ENCODE results near the gene STK10.
A peak's percentile ranks its signal among the peaks of the same experiment; 100 is the strongest.

STK10 gene

GRCh38 chr5:172104801-172105701, 83.0 kb downstream of the STK10 start:
- DNase-seq = no peak

DNA sequence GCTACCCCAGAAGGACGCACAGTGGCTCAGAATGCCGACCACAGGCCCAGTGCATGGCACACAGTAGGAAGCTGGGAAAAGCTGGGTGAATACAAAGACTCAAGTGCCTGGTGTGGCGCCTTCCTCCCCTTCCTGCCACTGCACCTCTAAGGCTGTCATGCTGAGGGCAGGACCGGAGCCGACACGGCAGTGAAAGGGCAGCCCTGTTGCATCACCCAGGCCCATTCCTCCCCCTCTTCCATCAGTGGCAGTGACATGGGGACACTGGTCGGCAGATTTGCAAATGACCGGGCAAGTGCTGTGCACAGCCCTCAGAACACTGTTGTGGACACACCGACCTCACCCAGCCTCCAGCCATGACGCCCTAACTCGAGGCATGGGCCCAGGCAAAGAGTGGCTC, 84.0 kb downstream of the STK10 start:
- no peak for DNase-seq

- DNase-seq = peak; percentile 61
These were observed 85.0 kb downstream of the STK10 start for GRCh38 chr5:172102913-172103626.

- DNase-seq = no peak
These were observed 85.7 kb downstream of the STK10 start for GRCh38 chr5:172102218-172102870.

DNA sequence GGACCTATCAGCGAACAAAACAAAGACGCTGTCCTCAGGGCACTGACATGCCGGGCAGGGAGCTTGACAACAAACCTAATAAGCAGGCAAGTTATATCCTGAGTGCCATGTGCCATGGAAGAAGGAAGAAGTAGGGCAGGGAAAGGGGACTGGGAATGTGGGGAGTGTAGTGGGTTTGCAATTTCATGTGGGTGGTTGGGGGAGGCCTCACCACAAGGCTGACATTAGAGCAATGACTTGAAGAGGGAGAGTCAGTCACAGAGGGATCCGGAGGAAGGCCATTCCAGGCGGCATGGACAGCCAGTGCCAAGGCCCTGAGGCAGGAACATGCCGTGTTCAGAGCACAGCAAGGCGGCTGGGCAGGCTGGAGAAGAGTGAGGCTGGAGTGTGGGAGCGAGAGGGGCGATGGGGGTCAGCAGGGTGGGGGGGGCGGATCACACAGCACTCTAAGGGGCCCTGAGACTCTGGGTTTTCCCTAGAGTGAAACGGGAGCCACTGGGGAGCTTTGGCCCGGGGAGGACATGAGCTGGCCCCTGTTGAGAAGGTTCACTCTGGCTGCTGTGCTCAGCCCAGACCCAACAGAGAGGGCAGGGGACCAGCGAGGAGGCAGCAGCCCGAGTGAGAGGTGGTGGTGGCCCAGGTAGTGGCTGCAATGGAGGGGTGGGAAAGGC, 86.3 kb downstream of the STK10 start:
- no peak for DNase-seq

DNA sequence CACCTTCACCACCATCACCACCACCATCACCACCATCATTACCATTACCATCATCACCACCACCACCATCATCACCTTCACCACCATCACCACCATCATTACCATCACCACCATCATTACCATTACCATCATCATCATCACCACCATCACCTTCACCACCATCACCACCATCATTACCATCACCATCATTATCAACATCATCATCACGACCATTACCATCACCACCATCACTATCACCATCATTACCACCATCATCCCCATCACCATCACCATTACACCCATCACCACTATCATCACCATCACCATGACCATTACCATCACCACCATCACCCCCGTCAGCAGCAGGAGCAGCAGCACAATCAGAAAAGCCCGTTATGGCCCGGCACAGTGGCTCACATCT, 89.1 kb downstream of the STK10 start:
- DNase-seq = no peak

DNA sequence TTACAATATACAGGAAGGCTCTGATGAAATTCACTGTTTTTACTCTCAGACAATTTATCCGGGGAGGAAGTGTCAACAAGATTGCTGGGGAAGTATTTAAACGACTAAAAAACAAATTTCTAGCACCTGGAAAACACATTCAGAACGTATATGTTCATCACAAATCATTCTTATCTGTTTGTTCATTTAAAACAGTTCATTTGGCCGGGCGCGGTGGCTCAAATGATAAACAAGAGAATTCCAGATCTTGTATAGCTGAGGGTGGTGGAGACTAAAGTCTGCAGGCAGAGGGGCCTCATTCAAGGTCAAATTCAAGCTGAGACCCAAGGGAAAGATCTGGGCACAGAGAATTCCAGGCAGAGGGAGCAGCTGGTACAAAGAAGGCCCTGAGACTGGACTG, 90.0 kb downstream of the STK10 start:
- no peak for DNase-seq

DNA sequence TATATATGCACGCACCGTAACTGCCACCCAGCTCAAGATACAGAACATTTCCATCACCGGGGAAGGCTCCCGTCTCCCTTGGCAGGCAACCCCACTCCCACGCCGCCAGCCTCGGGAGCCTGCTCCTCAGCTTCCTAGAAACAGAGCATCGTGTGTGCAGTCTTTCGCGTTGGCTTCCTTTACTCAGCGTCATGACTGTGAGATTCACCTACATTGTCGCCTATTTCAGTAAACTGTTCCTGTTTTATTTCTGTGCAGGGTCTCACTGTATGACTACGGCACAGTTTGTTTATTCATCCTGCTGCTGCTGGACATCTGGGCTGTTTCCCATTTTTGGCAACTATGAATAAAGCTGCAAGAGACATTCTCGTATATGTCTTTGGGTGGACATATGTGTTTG, 90.7 kb downstream of the STK10 start:
- no peak for DNase-seq

DNA sequence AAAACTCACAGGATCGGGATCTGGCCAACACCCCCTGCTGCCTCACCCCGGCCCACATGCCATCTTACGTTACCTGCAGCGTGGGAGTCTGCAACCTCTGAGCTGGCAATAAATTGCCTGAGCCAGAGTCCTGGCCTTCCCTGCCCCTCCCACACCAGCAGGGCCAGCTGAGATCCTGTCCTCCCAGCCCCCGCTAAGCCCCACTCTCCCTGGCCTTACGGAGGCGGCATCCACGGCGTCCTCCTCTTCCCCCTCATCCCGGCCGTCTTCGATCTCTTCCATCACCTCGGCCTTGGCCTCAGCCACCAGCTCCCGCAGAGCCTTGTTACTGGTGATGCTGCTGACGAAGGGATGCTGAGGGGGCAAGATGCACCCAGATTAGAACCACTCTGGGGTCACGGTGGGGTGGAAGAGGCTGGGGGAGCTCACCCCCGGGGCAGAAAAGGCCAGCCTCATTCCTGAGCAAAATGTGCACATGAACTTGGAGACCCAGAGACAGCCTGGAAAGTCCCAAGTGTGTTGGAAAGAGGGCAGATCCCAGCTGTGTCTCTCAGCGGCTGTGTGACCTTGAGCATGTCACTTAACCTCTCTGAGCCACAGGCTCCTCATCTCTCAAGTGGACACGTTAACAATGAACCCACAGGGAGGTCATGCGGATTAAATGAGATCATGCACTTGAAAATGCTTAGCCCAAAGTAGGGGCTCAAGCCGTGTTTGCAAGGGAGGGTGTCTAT, 91.7 kb downstream of the STK10 start:
- no peak for DNase-seq

DNA sequence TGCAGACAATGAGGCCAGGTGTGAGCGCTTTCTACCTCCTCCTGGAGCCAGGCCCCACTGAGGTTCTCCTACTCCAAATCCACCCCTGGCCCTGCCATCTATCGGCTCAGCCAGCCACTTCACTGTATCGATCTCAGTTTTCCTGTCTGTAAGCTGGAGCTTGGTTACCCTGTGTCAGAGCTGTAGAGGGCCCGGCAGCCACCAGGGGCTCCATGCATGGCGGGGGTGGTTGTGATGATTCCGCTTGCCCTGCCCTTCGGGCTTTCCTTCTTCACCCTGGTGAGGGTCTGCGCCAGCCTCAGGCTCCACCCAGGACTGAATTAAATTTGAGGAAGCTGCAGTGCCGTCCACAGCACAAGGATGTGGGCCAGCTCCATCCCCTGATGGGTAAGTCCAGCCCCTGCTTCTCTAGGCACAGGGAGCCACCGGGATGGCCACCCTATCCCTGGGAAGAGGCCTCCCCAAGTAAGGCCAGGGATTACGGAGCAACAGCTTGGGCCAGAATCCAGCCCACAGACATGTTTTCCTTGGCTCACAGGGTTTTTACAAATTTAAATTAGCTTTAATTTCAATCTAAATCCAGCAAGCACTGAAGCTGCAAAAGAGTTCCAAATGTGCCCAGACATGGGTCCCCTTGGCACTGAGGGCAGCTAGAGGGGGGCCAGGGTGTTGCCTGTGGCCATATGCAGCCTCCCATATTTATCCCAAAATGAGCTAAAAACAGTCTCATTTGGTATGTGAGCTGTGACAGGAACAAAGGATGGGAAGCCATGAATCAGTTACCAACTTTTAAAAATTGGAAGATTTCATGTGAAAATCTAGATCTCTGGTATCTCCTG, 92.4 kb downstream of the STK10 start:
- DNase-seq = no peak

DNA sequence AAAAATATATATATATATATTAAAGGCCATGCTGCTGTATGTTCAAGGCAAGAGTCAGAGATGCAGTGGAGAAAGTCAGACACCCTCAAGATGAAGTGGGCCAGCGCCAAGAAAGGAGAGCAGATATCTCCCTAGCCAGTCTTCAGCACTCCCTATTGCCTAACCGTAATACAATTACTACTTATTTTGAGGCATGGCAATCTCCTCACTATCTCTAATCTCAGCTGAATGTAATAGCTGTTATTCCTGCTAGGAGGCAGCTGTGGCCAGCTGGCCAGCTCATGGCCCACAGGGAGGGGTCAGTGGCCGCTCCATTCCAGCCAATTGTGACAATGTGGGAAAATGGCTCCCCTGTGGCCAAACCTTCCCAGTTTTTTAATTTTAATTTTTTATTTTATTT, 94.1 kb downstream of the STK10 start:
- DNase-seq = no peak

DNA sequence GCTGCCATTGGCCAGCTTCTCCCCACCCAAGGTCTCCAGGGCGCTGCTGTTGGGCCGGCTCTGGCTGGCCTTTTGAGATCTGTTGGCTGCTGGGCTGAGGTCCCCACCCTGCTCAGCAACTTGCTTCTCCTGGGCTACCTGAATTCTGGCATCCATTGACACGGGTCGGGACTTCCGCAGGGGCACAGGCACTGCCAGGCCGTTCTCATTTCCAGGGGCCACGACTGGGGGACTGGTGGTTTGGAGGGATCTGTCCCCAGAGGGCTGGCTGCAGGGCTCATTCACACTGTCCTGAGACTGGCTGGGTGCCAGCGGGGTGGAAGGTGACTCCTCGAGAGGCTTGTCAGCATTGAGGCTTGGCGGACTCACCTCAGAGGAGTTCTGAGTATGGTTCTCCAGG, 94.5 kb downstream of the STK10 start:
- no peak for DNase-seq

- no peak for DNase-seq
These were observed 95.9 kb downstream of the STK10 start for GRCh38 chr5:172091956-172092732.

DNA sequence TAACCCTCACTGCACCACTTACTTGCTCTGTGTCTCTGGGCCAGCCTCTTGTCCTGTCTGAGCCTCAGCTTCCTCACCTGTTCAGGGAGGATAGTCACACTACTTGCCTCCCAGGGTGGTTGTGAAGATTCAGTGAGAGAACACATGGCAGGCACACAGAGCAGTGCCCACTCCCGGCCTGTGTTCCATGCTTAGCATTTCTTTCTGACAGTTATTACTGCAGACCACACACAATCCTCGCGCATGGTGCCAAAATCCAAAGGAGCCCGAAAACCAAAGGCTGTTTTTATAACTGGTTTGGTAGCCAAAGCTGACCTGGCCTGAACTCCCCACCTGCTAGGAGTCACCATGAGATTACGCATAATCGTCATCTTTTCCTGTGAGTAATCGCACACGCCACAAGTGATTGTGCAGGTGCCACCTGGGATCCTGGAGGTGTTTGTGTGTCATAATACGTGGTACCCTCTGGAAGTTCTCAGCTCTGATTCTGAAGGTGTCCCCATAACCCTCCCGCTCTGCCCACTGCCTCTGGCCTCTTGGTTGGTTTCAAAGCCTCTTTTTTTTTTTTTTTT, 97.0 kb downstream of the STK10 start:
- no peak for DNase-seq

- DNase-seq = no peak
These were observed 98.5 kb downstream of the STK10 start for GRCh38 chr5:172089298-172090117.

- DNase-seq = no peak
These were observed 99.2 kb downstream of the STK10 start for GRCh38 chr5:172088801-172089200.

- no peak for DNase-seq
These were observed 101.6 kb downstream of the STK10 start for GRCh38 chr5:172086194-172086975.

GRCh38 chr5:172085738-172086137, 102.3 kb downstream of the STK10 start:
- DNase-seq = no peak

DNA sequence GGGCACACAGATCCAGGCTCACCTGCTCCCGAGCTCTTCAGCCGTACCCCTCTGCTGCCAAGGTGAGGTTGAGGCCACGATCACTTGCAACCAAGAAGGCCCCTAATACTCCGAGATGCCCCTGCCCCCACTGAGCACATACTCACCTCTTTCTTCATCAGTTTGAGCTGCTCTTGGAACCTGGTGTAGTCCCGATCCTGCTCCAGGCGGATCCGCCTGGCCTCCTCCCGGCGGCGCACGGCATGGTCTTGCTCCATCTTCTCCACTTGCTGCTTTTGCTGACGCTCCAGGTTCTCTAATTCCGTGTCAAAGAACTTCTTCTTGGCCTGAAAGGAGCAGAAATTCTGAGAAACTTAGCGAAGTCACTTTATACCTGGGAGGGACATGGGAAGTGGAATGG, 105.8 kb downstream of the STK10 start:
- no peak for DNase-seq
